HCT116 (cell line): ENCODE data around the gene S100A3.

Source experiments
- CTCF ChIP-seq, 3 experiments: fragments of 200-600 bp in 1 of 3; sonication (generic) in 1 of 3; IDR thresholded peaks in 2 of 3; conservative IDR thresholded peaks in 1 of 3; 2 replicates each; pipeline ENCODE4 v1.5.1; 2012 to 2017; ENCODE audit warnings: low read depth in 2 of 3, low read length in 2 of 3, antibody characterized with exemption in 1 of 3, borderline replicate concordance in 1 of 3, control low read depth in 1 of 3, mild to moderate bottlenecking in 1 of 3, mixed read lengths in 1 of 3, mixed run types in 1 of 3, moderate library complexity in 1 of 3; ENCODE audit not compliant: insufficient read depth in 1 of 3
- EZH2 ChIP-seq: fragments of 200-600 bp; sonication (generic); IDR thresholded peaks from 2 replicates; pipeline ENCODE4 v1.6.1; 2017; ENCODE audit warnings: antibody characterized with exemption, mixed run types
- EZH2phosphoT487 ChIP-seq: fragments of 200-600 bp; IDR thresholded peaks from 2 replicates; pipeline ENCODE4 v1.6.1; 2018; ENCODE audit warnings: antibody characterized with exemption, borderline replicate concordance
- FOSL1 ChIP-seq: IDR thresholded peaks from 2 replicates; pipeline ENCODE4 v1.6.1; 2012; ENCODE audit warnings: low read depth
- JUND ChIP-seq: IDR thresholded peaks from 2 replicates; pipeline ENCODE4 v1.6.1; 2012
- MAX ChIP-seq: IDR thresholded peaks from 2 replicates; pipeline ENCODE4 v1.6.1; 2012
- POLR2A ChIP-seq: IDR thresholded peaks from 2 replicates; pipeline ENCODE4 v1.7.0; 2011; ENCODE audit warnings: borderline replicate concordance; ENCODE audit not compliant: insufficient read depth, insufficient read length; ENCODE audit errors: extremely low read depth
- POLR2AphosphoS5 ChIP-seq: IDR thresholded peaks from 2 replicates; pipeline ENCODE4 v1.6.1; 2011; ENCODE audit warnings: mild to moderate bottlenecking, low read depth, low read length, moderate library complexity
- RAD21 ChIP-seq: IDR thresholded peaks from 2 replicates; pipeline ENCODE4 v1.6.1; 2012; ENCODE audit warnings: low read depth, mild to moderate bottlenecking
- TCF7L2 ChIP-seq: IDR thresholded peaks from 2 replicates; pipeline ENCODE4 v1.7.0; 2011; ENCODE audit warnings: borderline replicate concordance, inconsistent platforms; ENCODE audit not compliant: insufficient read depth, insufficient read length; ENCODE audit errors: extremely low read depth
- YY1 ChIP-seq: IDR thresholded peaks from 2 replicates; pipeline ENCODE4 v1.6.1; 2011; ENCODE audit warnings: low read length, low read depth, moderate library complexity, mild to moderate bottlenecking; ENCODE audit not compliant: insufficient replicate concordance; ENCODE audit errors: extremely low read depth
- ZBTB33 ChIP-seq: IDR thresholded peaks from 2 replicates; pipeline ENCODE4 v1.6.1; 2011; ENCODE audit warnings: mild to moderate bottlenecking, low read length, moderate library complexity; ENCODE audit not compliant: insufficient replicate concordance; ENCODE audit errors: extremely low read depth
- TF ChIP-seq, protein P1 (sequence below): IDR thresholded peaks from 2 replicates; pipeline ENCODE4 v1.6.1; 2012; ENCODE audit warnings: low read depth
- TF ChIP-seq, protein P2 (sequence below): IDR thresholded peaks from 2 replicates; pipeline ENCODE4 v1.6.1; 2012

DNA sequence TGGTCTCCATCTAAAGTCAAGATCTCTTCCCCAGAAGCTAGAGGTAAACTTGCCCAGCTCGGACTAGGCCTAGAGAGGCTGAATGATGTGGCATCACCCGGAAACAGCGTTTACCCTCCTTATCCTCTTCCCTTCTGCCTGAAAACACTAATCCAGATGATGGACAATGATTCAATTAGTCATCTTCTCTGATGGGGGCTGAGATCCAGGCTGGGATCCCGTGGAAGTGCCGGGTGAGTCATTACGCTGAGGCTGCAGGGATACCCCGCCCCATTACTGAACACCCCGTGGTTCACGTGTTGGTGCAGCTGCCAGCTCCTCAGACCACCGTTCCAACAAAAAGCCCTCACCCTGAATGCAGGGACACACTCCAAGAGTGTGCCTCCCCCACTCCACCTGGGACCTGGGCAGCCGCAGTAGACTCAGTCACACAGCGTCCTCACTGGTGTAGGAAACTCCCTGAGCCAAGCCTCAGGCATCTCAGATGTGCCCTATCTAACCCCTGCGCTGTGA is 15.3 kb downstream of the S100A3 start:
- TF ChIP-seq ZBTB33, result no peak
- TF ChIP-seq, protein P1, sequence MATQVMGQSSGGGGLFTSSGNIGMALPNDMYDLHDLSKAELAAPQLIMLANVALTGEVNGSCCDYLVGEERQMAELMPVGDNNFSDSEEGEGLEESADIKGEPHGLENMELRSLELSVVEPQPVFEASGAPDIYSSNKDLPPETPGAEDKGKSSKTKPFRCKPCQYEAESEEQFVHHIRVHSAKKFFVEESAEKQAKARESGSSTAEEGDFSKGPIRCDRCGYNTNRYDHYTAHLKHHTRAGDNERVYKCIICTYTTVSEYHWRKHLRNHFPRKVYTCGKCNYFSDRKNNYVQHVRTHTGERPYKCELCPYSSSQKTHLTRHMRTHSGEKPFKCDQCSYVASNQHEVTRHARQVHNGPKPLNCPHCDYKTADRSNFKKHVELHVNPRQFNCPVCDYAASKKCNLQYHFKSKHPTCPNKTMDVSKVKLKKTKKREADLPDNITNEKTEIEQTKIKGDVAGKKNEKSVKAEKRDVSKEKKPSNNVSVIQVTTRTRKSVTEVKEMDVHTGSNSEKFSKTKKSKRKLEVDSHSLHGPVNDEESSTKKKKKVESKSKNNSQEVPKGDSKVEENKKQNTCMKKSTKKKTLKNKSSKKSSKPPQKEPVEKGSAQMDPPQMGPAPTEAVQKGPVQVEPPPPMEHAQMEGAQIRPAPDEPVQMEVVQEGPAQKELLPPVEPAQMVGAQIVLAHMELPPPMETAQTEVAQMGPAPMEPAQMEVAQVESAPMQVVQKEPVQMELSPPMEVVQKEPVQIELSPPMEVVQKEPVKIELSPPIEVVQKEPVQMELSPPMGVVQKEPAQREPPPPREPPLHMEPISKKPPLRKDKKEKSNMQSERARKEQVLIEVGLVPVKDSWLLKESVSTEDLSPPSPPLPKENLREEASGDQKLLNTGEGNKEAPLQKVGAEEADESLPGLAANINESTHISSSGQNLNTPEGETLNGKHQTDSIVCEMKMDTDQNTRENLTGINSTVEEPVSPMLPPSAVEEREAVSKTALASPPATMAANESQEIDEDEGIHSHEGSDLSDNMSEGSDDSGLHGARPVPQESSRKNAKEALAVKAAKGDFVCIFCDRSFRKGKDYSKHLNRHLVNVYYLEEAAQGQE, result no peak
- TF ChIP-seq CTCF (IDR thresholded peaks at IDR 0.05 in 2 of 3, conservative IDR thresholded peaks at IDR 0.05 in 1 of 3; ENCODE audit: borderline replicate concordance in 1 of 3, insufficient read depth in 1 of 3, low read depth in 2 of 3, low read length in 2 of 3), result no peak
- no peak for TF ChIP-seq TCF7L2
- TF ChIP-seq EZH2phosphoT487, result no peak
- peak; percentile 69 for TF ChIP-seq POLR2A
- TF ChIP-seq FOSL1, result no peak
- no peak for TF ChIP-seq RAD21
- TF ChIP-seq MAX, result no peak
- TF ChIP-seq YY1, result peak; percentile 36
- peak; percentile 94 for TF ChIP-seq POLR2AphosphoS5
- TF ChIP-seq, protein P2, sequence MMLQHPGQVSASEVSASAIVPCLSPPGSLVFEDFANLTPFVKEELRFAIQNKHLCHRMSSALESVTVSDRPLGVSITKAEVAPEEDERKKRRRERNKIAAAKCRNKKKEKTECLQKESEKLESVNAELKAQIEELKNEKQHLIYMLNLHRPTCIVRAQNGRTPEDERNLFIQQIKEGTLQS, result no peak
- no peak for TF ChIP-seq EZH2
- no peak for TF ChIP-seq JUND
